GM06990 (cell line): ENCODE results near the gene RNU5B-1.

Source experiments
- DNase-seq: peaks from one replicate; pipeline ENCODE4 v3.0.0-alpha.2; 2011; ENCODE audit not compliant: insufficient read length; ENCODE audit errors: extremely low read depth
- H3K27me3 ChIP-seq: replicated peaks from 2 replicates; pipeline ENCODE4 v1.6.0; 2011; ENCODE audit warnings: low read length; ENCODE audit not compliant: control insufficient read depth, insufficient read depth
- H3K36me3 ChIP-seq: 2 replicates; pipeline ENCODE4 v1.5.1; 2011; ENCODE audit warnings: low read length; ENCODE audit not compliant: control insufficient read depth, insufficient read depth
- H3K4me3 ChIP-seq: replicated peaks from 2 replicates; pipeline ENCODE4 v1.5.1; 2011; ENCODE audit warnings: low read depth, mild to moderate bottlenecking, control low read depth, low read length
- TF ChIP-seq, protein P1 (sequence below): IDR thresholded peaks from 2 replicates; pipeline ENCODE4 v1.5.1; 2011; ENCODE audit warnings: low read length, control low read depth, mild to moderate bottlenecking, inconsistent platforms; ENCODE audit not compliant: insufficient read depth, poor library complexity, severe bottlenecking

Gene RNU5B-1

DNA sequence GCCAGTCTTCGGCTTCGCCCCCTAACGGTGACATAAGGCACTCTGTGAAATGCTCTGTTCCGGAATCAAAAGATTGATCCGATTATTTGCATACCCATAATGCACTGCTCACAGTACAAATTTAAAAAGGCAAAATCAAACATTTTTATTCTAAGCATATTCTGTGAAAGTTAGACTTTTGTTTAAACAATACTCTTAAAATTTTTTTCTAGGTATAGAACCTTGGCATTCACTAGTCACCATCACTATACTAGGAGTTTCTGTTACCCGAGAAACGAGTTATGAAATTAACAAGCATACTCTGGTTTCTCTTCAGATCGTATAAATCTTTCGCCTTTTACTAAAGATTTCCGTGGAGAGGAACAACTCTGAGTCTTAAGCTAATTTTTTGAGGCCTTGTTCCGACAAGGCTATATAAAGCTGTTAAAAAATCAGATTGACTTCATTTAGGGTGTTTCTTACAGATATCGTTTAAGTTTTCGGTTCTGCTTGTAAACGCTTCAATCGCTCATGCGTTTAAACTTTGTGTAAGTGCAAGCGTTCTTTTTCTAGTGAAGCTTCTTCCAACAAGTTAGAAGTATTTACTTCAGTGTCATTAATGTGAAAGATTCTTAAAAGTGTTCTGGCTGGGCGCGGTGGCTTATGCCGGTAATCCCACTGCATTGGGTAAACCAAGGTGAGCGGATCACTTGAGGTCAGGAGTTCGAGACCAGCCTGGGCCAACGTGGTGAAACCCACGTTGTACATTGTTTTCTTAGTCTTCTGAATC, at the start of gene RNU5B-1:
TSS of gene RNU5B-1 (plus strand) at position 297 of the 769 bp plus-strand sequence.
- no peaks in the 10 kb centered on the region for H3K27me3 ChIP-seq
- TF ChIP-seq, protein P1, sequence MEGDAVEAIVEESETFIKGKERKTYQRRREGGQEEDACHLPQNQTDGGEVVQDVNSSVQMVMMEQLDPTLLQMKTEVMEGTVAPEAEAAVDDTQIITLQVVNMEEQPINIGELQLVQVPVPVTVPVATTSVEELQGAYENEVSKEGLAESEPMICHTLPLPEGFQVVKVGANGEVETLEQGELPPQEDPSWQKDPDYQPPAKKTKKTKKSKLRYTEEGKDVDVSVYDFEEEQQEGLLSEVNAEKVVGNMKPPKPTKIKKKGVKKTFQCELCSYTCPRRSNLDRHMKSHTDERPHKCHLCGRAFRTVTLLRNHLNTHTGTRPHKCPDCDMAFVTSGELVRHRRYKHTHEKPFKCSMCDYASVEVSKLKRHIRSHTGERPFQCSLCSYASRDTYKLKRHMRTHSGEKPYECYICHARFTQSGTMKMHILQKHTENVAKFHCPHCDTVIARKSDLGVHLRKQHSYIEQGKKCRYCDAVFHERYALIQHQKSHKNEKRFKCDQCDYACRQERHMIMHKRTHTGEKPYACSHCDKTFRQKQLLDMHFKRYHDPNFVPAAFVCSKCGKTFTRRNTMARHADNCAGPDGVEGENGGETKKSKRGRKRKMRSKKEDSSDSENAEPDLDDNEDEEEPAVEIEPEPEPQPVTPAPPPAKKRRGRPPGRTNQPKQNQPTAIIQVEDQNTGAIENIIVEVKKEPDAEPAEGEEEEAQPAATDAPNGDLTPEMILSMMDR = peak; percentile 87
- peak; percentile 92 for DNase-seq
- H3K36me3 ChIP-seq = no peaks in the 10 kb centered on the region
- peak within 1 kb of the TSS; percentile 69 for H3K4me3 ChIP-seq

DNA sequence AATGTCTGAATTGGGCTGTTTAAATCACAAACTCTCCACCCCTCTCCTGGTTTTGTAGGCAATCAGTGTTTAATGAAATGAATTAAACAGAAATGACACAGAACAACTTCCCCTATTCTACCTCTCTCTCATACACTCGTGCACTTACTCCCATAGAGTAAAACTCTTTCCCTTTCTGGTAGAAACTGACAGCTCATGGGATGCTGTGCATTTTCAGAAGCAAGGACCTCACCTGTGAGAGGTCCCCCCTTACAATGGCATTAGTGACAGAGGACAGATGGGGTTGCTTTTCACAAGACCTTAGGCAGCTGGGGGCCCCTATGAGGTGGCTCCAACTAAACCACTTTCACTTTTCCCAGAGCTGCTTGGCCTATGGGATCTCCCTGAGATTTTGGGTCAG, 49.7 kb upstream of the RNU5B-1 start:
- no peaks in the 10 kb centered on the region for H3K27me3 ChIP-seq
- no peaks in the 10 kb centered on the region; the same call in none of the 2 replicates for H3K36me3 ChIP-seq
- TF ChIP-seq, protein P1 = no peak
- H3K4me3 ChIP-seq = no peak overlapping the region
- no peak for DNase-seq

DNA sequence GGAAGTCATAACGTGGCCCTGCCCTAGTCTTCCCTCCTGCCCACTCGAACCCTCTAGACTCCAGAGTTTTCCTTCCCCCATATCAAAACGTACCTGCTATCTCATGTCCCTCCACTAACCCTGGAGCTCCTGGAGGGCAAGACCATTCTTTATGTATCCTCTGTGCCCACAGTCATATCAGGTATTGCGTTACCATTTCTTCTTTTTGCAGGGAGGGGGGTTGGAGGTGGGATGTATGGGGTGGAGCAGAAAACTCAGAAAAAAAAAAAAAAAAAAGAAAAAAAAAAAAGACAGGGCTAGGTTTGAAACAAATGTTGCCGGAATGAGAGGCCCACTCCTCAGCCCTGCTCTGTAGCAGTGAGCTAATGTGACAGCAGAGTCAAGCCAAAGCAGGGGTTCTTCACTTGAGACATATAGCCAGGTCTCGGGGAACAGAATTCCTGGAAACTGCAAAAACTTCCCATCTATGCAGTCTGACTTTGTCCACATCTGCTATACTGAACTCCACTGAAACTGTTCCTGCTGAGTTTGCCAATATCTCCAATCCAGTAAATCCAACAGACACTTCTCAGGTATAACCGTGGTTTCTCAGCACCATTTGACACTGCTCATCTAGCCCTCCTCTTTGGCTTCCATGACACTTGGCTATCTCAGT, 48.9 kb upstream of the RNU5B-1 start:
- DNase-seq = no peak
- H3K27me3 ChIP-seq = no peaks in the 10 kb centered on the region
- no peak overlapping the region for H3K4me3 ChIP-seq
- H3K36me3 ChIP-seq = peaks cover 1% of the 10 kb centered on the region
- TF ChIP-seq, protein P1 = no peak

DNA sequence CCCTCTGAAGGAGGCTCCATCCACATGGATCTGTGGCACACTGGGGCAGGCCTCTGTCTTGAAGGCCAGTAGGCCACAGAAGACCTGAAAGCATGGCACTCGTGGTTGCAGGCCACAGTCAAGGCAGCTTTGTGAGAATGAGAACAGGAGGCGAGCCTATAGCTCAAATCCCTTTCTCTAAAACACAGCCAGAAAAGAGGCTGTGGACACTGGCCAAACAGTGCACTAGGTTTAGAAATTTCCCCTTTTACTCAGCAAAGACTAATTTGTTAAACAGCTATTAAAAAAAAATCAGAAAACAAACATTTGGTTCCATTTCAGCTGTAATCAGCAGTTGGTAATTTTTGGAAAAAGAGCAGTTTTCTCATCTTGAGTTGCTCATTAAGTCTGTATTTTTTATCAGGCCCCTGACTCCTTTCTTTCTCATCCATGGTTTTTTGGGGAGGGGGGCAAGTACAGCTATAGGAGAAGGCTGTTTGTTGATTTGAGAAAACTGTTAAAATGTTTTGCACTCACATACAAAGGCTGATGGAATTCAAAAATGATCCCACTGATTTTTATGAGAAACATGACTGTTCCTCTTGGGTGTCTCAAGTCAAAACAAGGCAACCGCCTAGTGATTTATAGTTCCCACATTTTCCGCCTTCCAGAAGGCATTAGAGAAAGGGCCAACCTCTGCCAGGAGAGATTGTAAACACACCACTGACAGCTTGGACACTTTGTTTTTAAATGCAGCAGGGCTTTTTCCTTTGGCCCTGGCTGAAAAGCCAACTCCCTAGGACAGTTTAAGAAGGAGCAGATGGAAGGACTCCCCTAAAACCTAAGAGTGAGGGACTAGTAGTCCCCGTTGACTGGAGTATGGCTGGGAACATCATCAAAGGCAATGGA, 45.9 kb upstream of the RNU5B-1 start:
- Histone ChIP-seq H3K4me3 (no peak overlapping the region), H3K36me3 (peaks cover 3% of the 10 kb centered on the region), H3K27me3 (no peaks in the 10 kb centered on the region)
- no peak for DNase-seq
- TF ChIP-seq, protein P1 = no peak

DNA sequence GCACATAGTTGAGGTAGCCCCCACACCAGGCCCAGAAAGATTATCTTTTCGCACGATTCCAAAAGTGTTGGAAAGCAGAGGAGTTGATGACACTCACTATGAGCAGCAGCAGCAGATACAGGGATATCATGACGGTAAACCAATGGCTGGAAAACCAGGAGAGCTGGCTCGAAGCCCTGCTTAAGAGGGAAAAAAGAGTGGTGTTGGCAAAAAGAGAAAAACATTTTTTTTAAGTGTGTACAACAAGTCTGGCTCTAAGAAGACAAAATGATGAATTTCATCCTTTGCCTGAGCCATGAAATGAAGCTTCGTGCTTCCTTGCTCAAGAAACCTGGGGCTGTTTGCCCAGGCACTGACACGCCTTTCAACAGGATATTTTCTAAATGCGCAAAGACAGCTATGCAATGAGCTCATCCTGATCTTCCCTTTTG, 45.1 kb upstream of the RNU5B-1 start:
- Histone ChIP-seq H3K4me3 (no peak overlapping the region), H3K27me3 (no peaks in the 10 kb centered on the region), H3K36me3 (peaks cover 3% of the 10 kb centered on the region)
- TF ChIP-seq, protein P1 = no peak
- no peak for DNase-seq
